ENCODE measurements around the gene PDE6B. TPM values are rescaled to one million over a fixed set of nuclear protein-coding genes. Genes with fewer than 3 reads are reported as not detected.
"Not testable (repeated sequence)": the region's sequence is repeated elsewhere in the genome, so short reads cannot be mapped to it uniquely, and the experiment has no call there.

PDE6B gene
- total RNA-seq, 1 donor from 2014 or later = 14.5 TPM

- DNase-seq = no peak
- peaks cover 4% of the 10 kb centered on the region for H3K4me1 Mint-ChIP-seq
- H3K4me3 Mint-ChIP-seq = no peak overlapping the region
- H3K36me3 Mint-ChIP-seq (ENCODE audit: low read depth) = no peaks in the 10 kb centered on the region
- H3K9me3 Mint-ChIP-seq = no peaks in the 10 kb centered on the region
- intact Hi-C loops (cut with micrococcal nuclease) = no loop called here
- peaks cover 15% of the 10 kb centered on the region for H3K27me3 Mint-ChIP-seq
- H3K27ac Mint-ChIP-seq = no peak overlapping the region
Observed at GRCh38 chr4:686413-687040, 61.2 kb downstream of the PDE6B start.

GRCh38 chr4:687048-687970 is 61.9 kb downstream of the PDE6B start:
- no peak for DNase-seq
- intact Hi-C loops (cut with micrococcal nuclease) = no loop called here

GRCh38 chr4:687971-688853 is 62.8 kb downstream of the PDE6B start:
- H3K4me3 Mint-ChIP-seq = no peak overlapping the region
- no peak for DNase-seq
- peaks cover 4% of the 10 kb centered on the region for H3K4me1 Mint-ChIP-seq
- H3K9me3 Mint-ChIP-seq = no peaks in the 10 kb centered on the region
- H3K36me3 Mint-ChIP-seq (ENCODE audit: low read depth) = no peaks in the 10 kb centered on the region
- H3K27ac Mint-ChIP-seq = no peak overlapping the region
- intact Hi-C loops (cut with micrococcal nuclease) = no loop called here
- peaks cover 15% of the 10 kb centered on the region for H3K27me3 Mint-ChIP-seq

More at GRCh38 chr4:687048-687970, 61.9 kb downstream of the PDE6B start:
- Mint-ChIP-seq H3K36me3 (ENCODE audit: low read depth) (no peaks in the 10 kb centered on the region), H3K9me3 (no peaks in the 10 kb centered on the region), H3K4me1 (peaks cover 4% of the 10 kb centered on the region), H3K27me3 (peaks cover 15% of the 10 kb centered on the region), H3K27ac (no peak overlapping the region), H3K4me3 (no peak overlapping the region)

GRCh38 chr4:688854-689681 is 63.7 kb downstream of the PDE6B start, which contains the start of gene SLC49A3:
TSS of gene SLC49A3 (minus strand) at chr4:689151. CDS start at chr4:689127, 24 bp downstream.
- H3K27me3 Mint-ChIP-seq = peaks cover 19% of the 10 kb centered on the region
- H3K9me3 Mint-ChIP-seq = no peaks in the 10 kb centered on the region
- H3K36me3 Mint-ChIP-seq (ENCODE audit: low read depth) = no peaks in the 10 kb centered on the region
- no peak for DNase-seq
- no peak within 1 kb of the TSS for H3K4me3 Mint-ChIP-seq
- no peak within 1 kb of the TSS for H3K27ac Mint-ChIP-seq
- H3K4me1 Mint-ChIP-seq = no peaks in the 10 kb centered on the region
- intact Hi-C loops (cut with micrococcal nuclease) = no loop called here

GRCh38 chr4:689723-690122 is 64.3 kb downstream of the PDE6B start:
- Mint-ChIP-seq H3K27me3 (peaks cover 24% of the 10 kb centered on the region), H3K4me1 (no peaks in the 10 kb centered on the region), H3K9me3 (no peaks in the 10 kb centered on the region), H3K27ac (no peak overlapping the region), H3K4me3 (no peak overlapping the region), H3K36me3 (ENCODE audit: low read depth) (no peaks in the 10 kb centered on the region)
- intact Hi-C loops (cut with micrococcal nuclease) = no loop called here
- no peak for DNase-seq

- no peak for DNase-seq
- Mint-ChIP-seq H3K27ac (no peak overlapping the region), H3K27me3 (peaks cover 27% of the 10 kb centered on the region), H3K4me1 (no peaks in the 10 kb centered on the region), H3K36me3 (ENCODE audit: low read depth) (no peaks in the 10 kb centered on the region), H3K9me3 (no peaks in the 10 kb centered on the region), H3K4me3 (no peak overlapping the region)
- intact Hi-C loops (cut with micrococcal nuclease) = no loop called here
Observed at GRCh38 chr4:692771-693554, 67.6 kb downstream of the PDE6B start.

- H3K36me3 Mint-ChIP-seq (ENCODE audit: low read depth); intact Hi-C loops (cut with micrococcal nuclease); H3K4me1 Mint-ChIP-seq; H3K4me3 Mint-ChIP-seq; H3K27ac Mint-ChIP-seq; DNase-seq; H3K9me3 Mint-ChIP-seq: not testable (repeated sequence)
- H3K27me3 Mint-ChIP-seq = peaks cover 26% of the 10 kb centered on the region
Observed at GRCh38 chr4:694341-694940, 69.1 kb downstream of the PDE6B start.

- Mint-ChIP-seq H3K36me3 (ENCODE audit: low read depth) (no peaks in the 10 kb centered on the region), H3K27me3 (peaks cover 5% of the 10 kb centered on the region), H3K4me1 (peaks cover 18% of the 10 kb centered on the region), H3K27ac (peak overlapping the region; percentile 79), H3K9me3 (no peaks in the 10 kb centered on the region), H3K4me3 (no peak overlapping the region)
- intact Hi-C loops (cut with micrococcal nuclease) = no loop called here
- no peak for DNase-seq
Observed at GRCh38 chr4:699816-700580, 74.6 kb downstream of the PDE6B start.

- no peak for DNase-seq
- H3K9me3 Mint-ChIP-seq = no peaks in the 10 kb centered on the region
- peaks cover 2% of the 10 kb centered on the region for H3K27me3 Mint-ChIP-seq
- H3K36me3 Mint-ChIP-seq (ENCODE audit: low read depth) = no peaks in the 10 kb centered on the region
- H3K27ac Mint-ChIP-seq = peak overlapping the region; percentile 40
- no peak overlapping the region for H3K4me3 Mint-ChIP-seq
- intact Hi-C loops (cut with micrococcal nuclease) = no loop called here
- H3K4me1 Mint-ChIP-seq = peaks cover 21% of the 10 kb centered on the region
Observed at GRCh38 chr4:700587-701264, 75.4 kb downstream of the PDE6B start.

- Mint-ChIP-seq H3K4me1 (peaks cover 21% of the 10 kb centered on the region), H3K27ac (no peak overlapping the region), H3K27me3 (no peaks in the 10 kb centered on the region), H3K9me3 (no peaks in the 10 kb centered on the region), H3K36me3 (ENCODE audit: low read depth) (no peaks in the 10 kb centered on the region), H3K4me3 (no peak overlapping the region)
- DNase-seq = no peak
- intact Hi-C loops (cut with micrococcal nuclease) = no loop called here
Observed at GRCh38 chr4:702618-703048, 77.3 kb downstream of the PDE6B start.
